ENCODE results near the gene RIPK4. TPM values are rescaled to one million over a fixed set of nuclear protein-coding genes. Genes with fewer than 3 reads are reported as not detected.

The RIPK4 gene
- polyA plus RNA-seq, 3 donors, result 0.05 to 0.09 TPM; not detected in 1

- H3K4me3 Mint-ChIP-seq, result peak overlapping the region in 1 of 2 donors; percentile 23
- Histone ChIP-seq H3K4me2 (replicated peaks; ENCODE audit: extremely low read depth, low read length, poor library complexity, severe bottlenecking) (no peak overlapping the region), H4K20me1 (ENCODE audit: insufficient read depth, low read length) (no peaks in the 10 kb centered on the region), H3K36me3 (replicated peaks in 1 of 2; ENCODE audit: control insufficient read depth in 1 of 2, insufficient read depth in 2 of 2, low read length in 2 of 2) (no peaks in the 10 kb centered on the region), H3K27me3 (ENCODE audit: control insufficient read depth in 2 of 2, insufficient read depth in 2 of 2, low read length in 2 of 2) (peaks cover 12 to 66% of the 10 kb centered on the region in 2 donors), H3K9me3 (replicated peaks in 1 of 2; ENCODE audit: control insufficient read depth in 1 of 2, insufficient read depth in 1 of 2, low read length in 2 of 2) (no peaks in the 10 kb centered on the region), H2AFZ (ENCODE audit: insufficient read depth, low read depth, low read length, poor library complexity, severe bottlenecking) (no peak overlapping the region), H3K4me1 (ENCODE audit: control insufficient read depth in 1 of 2, insufficient read depth in 2 of 2, low read length in 2 of 2) (peaks cover 7 to 10% of the 10 kb centered on the region in 2 donors), H3K4me3 (replicated peaks in 1 of 3; ENCODE audit: low read depth in 2 of 3, low read length in 3 of 3) (no peak overlapping the region), H3K9ac (ENCODE audit: insufficient read depth, low read length, poor library complexity, severe bottlenecking) (no peak overlapping the region), H3K79me2 (ENCODE audit: insufficient read depth, low read length) (no peaks in the 10 kb centered on the region), H3K27ac (ENCODE audit: low read depth in 1 of 2, low read length in 2 of 2) (no peak overlapping the region)
- H3K27me3 Mint-ChIP-seq (ENCODE audit: low read depth in 3 of 3), result peaks cover 44 to 76% (median 48%) of the 10 kb centered on the region in 3 donors
- intact Hi-C loops (cut with micrococcal nuclease), result no loop called here
- H3K4me1 Mint-ChIP-seq, result peaks cover 8% of the 10 kb centered on the region
- no peak for TF ChIP-seq CTCF (IDR thresholded peaks at IDR 0.05)
- H3K9me3 Mint-ChIP-seq, result peaks cover 0 to 2% (median 0%) of the 10 kb centered on the region in 7 donors
- H3K27ac Mint-ChIP-seq, result no peak overlapping the region
- peaks cover 0 to 3% of the 10 kb centered on the region in 2 donors for H3K36me3 Mint-ChIP-seq
- WGBS (ENCODE audit: insufficient coverage), result 82% methylated on average over 12 of the region's 22 CpGs
- no peak for DNase-seq
Observed at GRCh38 chr21:41713495-41714281, 53.2 kb downstream of the RIPK4 start.

- intact Hi-C loops (cut with micrococcal nuclease), result no loop called here
- H3K79me2 ChIP-seq (ENCODE audit: insufficient read depth, low read length), result no peaks in the 10 kb centered on the region
- no peak for TF ChIP-seq CTCF (IDR thresholded peaks at IDR 0.05)
- no peaks in the 10 kb centered on the region for H4K20me1 ChIP-seq (ENCODE audit: insufficient read depth, low read length)
- peaks cover 12 to 60% of the 10 kb centered on the region in 2 donors for H3K27me3 ChIP-seq (ENCODE audit: control insufficient read depth in 2 of 2, insufficient read depth in 2 of 2, low read length in 2 of 2)
- H3K4me1 ChIP-seq (ENCODE audit: control insufficient read depth in 1 of 2, insufficient read depth in 2 of 2, low read length in 2 of 2), result peaks cover 7 to 10% of the 10 kb centered on the region in 2 donors
- peaks cover 40 to 75% (median 53%) of the 10 kb centered on the region in 3 donors for H3K27me3 Mint-ChIP-seq (ENCODE audit: low read depth in 3 of 3)
- H3K9me3 Mint-ChIP-seq, result peaks cover 0 to 2% (median 0%) of the 10 kb centered on the region in 7 donors
- H3K9ac ChIP-seq (ENCODE audit: insufficient read depth, low read length, poor library complexity, severe bottlenecking), result no peak overlapping the region
- peak overlapping the region in 1 of 2 donors; percentile 46 for H3K4me3 Mint-ChIP-seq
- H3K36me3 ChIP-seq (replicated peaks in 1 of 2; ENCODE audit: control insufficient read depth in 1 of 2, insufficient read depth in 2 of 2, low read length in 2 of 2), result no peaks in the 10 kb centered on the region
- peaks cover 0 to 3% of the 10 kb centered on the region in 2 donors for H3K36me3 Mint-ChIP-seq
- no peak overlapping the region for H3K27ac Mint-ChIP-seq
- no peak overlapping the region for H3K4me3 ChIP-seq (replicated peaks in 1 of 3; ENCODE audit: low read depth in 2 of 3, low read length in 3 of 3)
- H3K4me2 ChIP-seq (replicated peaks; ENCODE audit: extremely low read depth, low read length, poor library complexity, severe bottlenecking), result no peak overlapping the region
- WGBS (ENCODE audit: insufficient coverage), result 4% methylated on average over 8 of the region's 9 CpGs
- peak; percentile 38 to 53 (median 49) for DNase-seq
- no peak overlapping the region for H2AFZ ChIP-seq (ENCODE audit: insufficient read depth, low read depth, low read length, poor library complexity, severe bottlenecking)
- H3K4me1 Mint-ChIP-seq, result peaks cover 8% of the 10 kb centered on the region
- no peaks in the 10 kb centered on the region for H3K9me3 ChIP-seq (replicated peaks in 1 of 2; ENCODE audit: control insufficient read depth in 1 of 2, insufficient read depth in 1 of 2, low read length in 2 of 2)
- H3K27ac ChIP-seq (ENCODE audit: low read depth in 1 of 2, low read length in 2 of 2), result no peak overlapping the region
Observed at GRCh38 chr21:41712730-41713129, 54.1 kb downstream of the RIPK4 start.
